DOHH2 (cell line): ENCODE results near the gene ASMTL.
A peak's percentile ranks its signal among the peaks of the same experiment; 100 is the strongest.

Source experiments
- H3F3A ChIP-seq: fragments of 200-600 bp; sonication (generic), shearing (Covaris generic); 2 replicates; pipeline ENCODE4 v1.6.0; 2016; ENCODE audit warnings: antibody characterized with exemption, mild to moderate bottlenecking; ENCODE audit not compliant: control insufficient read depth, insufficient read depth
- H3K27ac ChIP-seq: fragments of 200-600 bp; sonication (generic); 2 replicates; pipeline ENCODE4 v1.5.1; 2014; ENCODE audit warnings: low read depth, mild to moderate bottlenecking, low read length, moderate library complexity
- H3K27me3 ChIP-seq: fragments of 200-600 bp; sonication (generic); 2 replicates; pipeline ENCODE4 v1.6.1; 2014; ENCODE audit warnings: mild to moderate bottlenecking, low read length, mixed read lengths; ENCODE audit not compliant: control insufficient read depth
- H3K36me3 ChIP-seq: fragments of 200-600 bp; sonication (generic); 2 replicates; pipeline ENCODE4 v1.6.1; 2014; ENCODE audit warnings: mild to moderate bottlenecking, low read length, moderate library complexity, mixed read lengths; ENCODE audit not compliant: control insufficient read depth
- H3K4me1 ChIP-seq: fragments of 200-600 bp; sonication (generic); 2 replicates; pipeline ENCODE4 v1.6.1; 2014; ENCODE audit warnings: mild to moderate bottlenecking, low read length, mixed read lengths; ENCODE audit not compliant: control insufficient read depth
- H3K4me2 ChIP-seq: fragments of 200-600 bp; sonication (generic); 2 replicates; pipeline ENCODE4 v1.6.0; 2014; ENCODE audit warnings: mild to moderate bottlenecking, low read length, moderate library complexity
- H3K4me3 ChIP-seq: fragments of 200-600 bp; sonication (generic); 2 replicates; pipeline ENCODE4 v1.5.1; 2014; ENCODE audit warnings: mild to moderate bottlenecking, low read length, mixed read lengths
- H3K79me2 ChIP-seq: fragments of 200-600 bp; sonication (generic); 2 replicates; pipeline ENCODE4 v1.6.1; 2014; ENCODE audit warnings: mild to moderate bottlenecking, low read length, mixed read lengths; ENCODE audit not compliant: control insufficient read depth
- H3K9me2 ChIP-seq: fragments of 200-600 bp; sonication (generic); replicated peaks from 2 replicates; pipeline ENCODE4 v1.6.1; 2014; ENCODE audit warnings: mild to moderate bottlenecking, low read length, mixed read lengths; ENCODE audit not compliant: control insufficient read depth
- H3K9me3 ChIP-seq: fragments of 200-600 bp; sonication (generic); 2 replicates; pipeline ENCODE4 v1.6.1; 2014; ENCODE audit warnings: antibody characterized with exemption, low read length, mixed read lengths; ENCODE audit not compliant: control insufficient read depth, insufficient read depth
- H4K20me1 ChIP-seq: fragments of 200-600 bp; sonication (generic); 2 replicates; pipeline ENCODE4 v1.6.0; 2014; ENCODE audit warnings: low read depth, mild to moderate bottlenecking, antibody characterized with exemption, low read length, moderate library complexity; ENCODE audit not compliant: control insufficient read depth, insufficient read depth
- EZH2phosphoT487 ChIP-seq: fragments of 200-600 bp; sonication (generic); IDR thresholded peaks from 2 replicates; pipeline ENCODE4 v1.6.1; 2017; ENCODE audit warnings: borderline replicate concordance, mild to moderate bottlenecking, antibody characterized with exemption, low read length, moderate library complexity, mixed read lengths
- TF ChIP-seq, protein P1 (sequence below): fragments of 200-600 bp; sonication (generic); IDR thresholded peaks from one replicate; pipeline ENCODE4 v1.5.1; 2014; ENCODE audit warnings: antibody characterized with exemption, mild to moderate bottlenecking, low read depth, low read length; ENCODE audit not compliant: poor library complexity, severe bottlenecking

Gene ASMTL

DNA sequence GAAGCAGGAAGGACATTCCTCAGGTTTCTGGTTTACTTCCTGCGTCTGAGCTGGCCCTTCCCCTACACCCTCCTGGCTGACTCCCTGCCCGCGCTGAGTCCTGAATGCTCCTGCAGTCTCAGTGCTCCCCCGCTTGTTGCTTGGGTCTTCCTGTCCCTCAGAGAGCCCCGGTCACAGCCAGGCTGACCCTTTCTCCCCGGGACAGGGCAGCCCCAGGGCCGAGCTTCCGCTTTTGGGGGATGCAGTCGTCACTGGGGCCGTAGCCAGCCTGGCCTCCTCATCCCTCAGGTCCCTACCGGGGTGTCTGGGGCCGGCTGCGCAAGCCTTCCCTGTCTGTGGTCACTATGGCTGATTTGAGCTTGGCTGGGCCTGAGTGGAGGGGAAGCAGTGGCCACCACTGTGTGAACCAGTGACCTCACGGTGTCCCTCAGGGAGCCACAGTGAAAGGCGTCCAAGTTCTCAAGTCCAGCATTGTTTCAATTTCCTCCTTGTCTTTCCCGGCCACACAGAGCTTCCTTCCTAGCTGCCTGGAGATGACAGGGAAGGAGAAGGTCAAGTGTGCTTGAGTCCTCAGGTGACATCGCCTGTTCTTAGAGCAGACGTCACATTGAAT lies 34.1 kb upstream of the ASMTL start:
- peak overlapping the region; percentile 69 for H3K4me2 ChIP-seq
- TF ChIP-seq, protein P1, sequence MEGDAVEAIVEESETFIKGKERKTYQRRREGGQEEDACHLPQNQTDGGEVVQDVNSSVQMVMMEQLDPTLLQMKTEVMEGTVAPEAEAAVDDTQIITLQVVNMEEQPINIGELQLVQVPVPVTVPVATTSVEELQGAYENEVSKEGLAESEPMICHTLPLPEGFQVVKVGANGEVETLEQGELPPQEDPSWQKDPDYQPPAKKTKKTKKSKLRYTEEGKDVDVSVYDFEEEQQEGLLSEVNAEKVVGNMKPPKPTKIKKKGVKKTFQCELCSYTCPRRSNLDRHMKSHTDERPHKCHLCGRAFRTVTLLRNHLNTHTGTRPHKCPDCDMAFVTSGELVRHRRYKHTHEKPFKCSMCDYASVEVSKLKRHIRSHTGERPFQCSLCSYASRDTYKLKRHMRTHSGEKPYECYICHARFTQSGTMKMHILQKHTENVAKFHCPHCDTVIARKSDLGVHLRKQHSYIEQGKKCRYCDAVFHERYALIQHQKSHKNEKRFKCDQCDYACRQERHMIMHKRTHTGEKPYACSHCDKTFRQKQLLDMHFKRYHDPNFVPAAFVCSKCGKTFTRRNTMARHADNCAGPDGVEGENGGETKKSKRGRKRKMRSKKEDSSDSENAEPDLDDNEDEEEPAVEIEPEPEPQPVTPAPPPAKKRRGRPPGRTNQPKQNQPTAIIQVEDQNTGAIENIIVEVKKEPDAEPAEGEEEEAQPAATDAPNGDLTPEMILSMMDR = no peak
- no peak for TF ChIP-seq EZH2phosphoT487
- peaks cover 75% of the 10 kb centered on the region for H3F3A ChIP-seq
- peak overlapping the region; percentile 52; the same call in 1 of the 2 replicates for H3K4me3 ChIP-seq
- peaks cover 75% of the 10 kb centered on the region for H3K4me1 ChIP-seq
- H4K20me1 ChIP-seq = peaks cover 15% of the 10 kb centered on the region
- H3K27me3 ChIP-seq = no peaks in the 10 kb centered on the region
- H3K27ac ChIP-seq = peak overlapping the region; percentile 82
- peaks cover 8% of the 10 kb centered on the region; the same call in 1 of the 2 replicates for H3K9me3 ChIP-seq
- peaks cover 84% of the 10 kb centered on the region for H3K36me3 ChIP-seq
- H3K9me2 ChIP-seq = no peaks in the 10 kb centered on the region
- peaks cover 73% of the 10 kb centered on the region for H3K79me2 ChIP-seq

DNA sequence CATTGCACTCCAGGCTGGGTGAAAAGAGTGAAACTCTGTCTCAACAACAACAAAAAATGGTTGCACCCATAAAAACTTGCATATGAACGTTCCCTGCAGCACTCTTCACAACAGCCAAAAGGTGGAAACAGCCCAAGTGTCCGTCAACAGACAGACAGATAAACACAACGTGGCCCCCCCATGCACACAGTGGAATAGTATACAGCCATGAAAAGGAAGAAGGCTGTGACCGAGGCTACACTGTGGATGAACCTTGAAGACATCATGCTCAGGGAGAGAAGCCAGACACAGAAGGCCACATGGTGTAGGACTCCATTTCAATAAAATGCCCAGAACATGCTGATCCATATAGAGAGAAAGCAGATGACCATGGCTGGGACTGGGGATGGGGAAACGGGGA lies 33.5 kb upstream of the ASMTL start:
- TF ChIP-seq, protein P1 = no peak
- TF ChIP-seq EZH2phosphoT487 = no peak
- peaks cover 71% of the 10 kb centered on the region for H3K79me2 ChIP-seq

DNA sequence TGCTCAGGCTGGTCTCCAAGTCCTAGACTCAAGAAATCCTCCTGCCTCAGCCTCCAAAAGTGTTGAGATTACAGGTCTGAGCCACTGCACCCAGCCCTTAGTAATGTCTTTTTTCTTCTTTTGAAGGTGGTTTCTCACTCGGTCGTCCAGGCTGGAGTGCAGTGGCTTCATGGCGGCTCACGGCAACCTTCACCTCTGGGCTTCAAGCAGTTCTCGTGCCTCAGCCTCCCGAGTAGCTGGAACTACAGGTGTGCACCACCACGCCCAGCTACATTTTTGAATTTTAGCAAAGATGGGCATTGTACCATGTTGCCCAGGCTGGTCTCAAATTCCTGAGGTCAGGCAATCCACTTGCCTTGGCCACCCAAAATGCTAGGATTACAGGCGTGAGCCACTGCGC lies 32.3 kb upstream of the ASMTL start:
- H4K20me1 ChIP-seq = peaks cover 15% of the 10 kb centered on the region
- H3K4me2 ChIP-seq = peak overlapping the region; percentile 65
- peaks cover 91% of the 10 kb centered on the region for H3K4me1 ChIP-seq
- peaks cover 3% of the 10 kb centered on the region; the same call in 1 of the 2 replicates for H3K9me3 ChIP-seq
- H3K9me2 ChIP-seq = no peaks in the 10 kb centered on the region
- no peaks in the 10 kb centered on the region for H3K27me3 ChIP-seq
- TF ChIP-seq EZH2phosphoT487 = no peak
- TF ChIP-seq, protein P1 = no peak
- H3K4me3 ChIP-seq = peak overlapping the region; percentile 54
- H3K36me3 ChIP-seq = peaks cover 82% of the 10 kb centered on the region
- H3K79me2 ChIP-seq = peaks cover 72% of the 10 kb centered on the region
- H3K27ac ChIP-seq = peak overlapping the region; percentile 100
- H3F3A ChIP-seq = peaks cover 83% of the 10 kb centered on the region

More for the DNA sequence above, 33.5 kb upstream of the ASMTL start:
- no peaks in the 10 kb centered on the region for H3K27me3 ChIP-seq
- H3F3A ChIP-seq = peaks cover 74% of the 10 kb centered on the region
- peak overlapping the region; percentile 51 for H3K4me3 ChIP-seq
- peak overlapping the region; percentile 69 for H3K4me2 ChIP-seq
- peak overlapping the region; percentile 82 for H3K27ac ChIP-seq
- H4K20me1 ChIP-seq = peaks cover 15% of the 10 kb centered on the region
- peaks cover 82% of the 10 kb centered on the region for H3K36me3 ChIP-seq
- peaks cover 3% of the 10 kb centered on the region; the same call in 1 of the 2 replicates for H3K9me3 ChIP-seq
- H3K4me1 ChIP-seq = peaks cover 80% of the 10 kb centered on the region
- no peaks in the 10 kb centered on the region for H3K9me2 ChIP-seq
